HG03066 (cell line): ENCODE measurements around the gene DNAI4.
"Not testable (repeated sequence)": the region's sequence is repeated elsewhere in the genome, so short reads cannot be mapped to it uniquely, and the experiment has no call there.

Experiments
- ATAC-seq: cut with Tn5 transposase; IDR thresholded peaks from one replicate; pipeline ENCODE4 v1.9.1; 2021; ENCODE audit warnings: low read depth; ENCODE audit not compliant: unreplicated experiment

Gene DNAI4

GRCh38 chr1:66840929-66841328 is 83.7 kb downstream of the DNAI4 start:
- ATAC-seq = no peak

GRCh38 chr1:66834926-66835325 is 89.7 kb downstream of the DNAI4 start:
- no peak for ATAC-seq

- ATAC-seq = no peak
These were observed 91.5 kb downstream of the DNAI4 start for GRCh38 chr1:66833112-66833511.

- no peak for ATAC-seq
These were observed 93.0 kb downstream of the DNAI4 start for GRCh38 chr1:66831529-66832239.

- ATAC-seq = no peak
These were observed 99.9 kb downstream of the DNAI4 start for GRCh38 chr1:66824771-66825170.

GRCh38 chr1:66809736-66810326 is 114.8 kb downstream of the DNAI4 start:
- no peak for ATAC-seq

- no peak for ATAC-seq
These were observed 115.4 kb downstream of the DNAI4 start for GRCh38 chr1:66809245-66809644.

- not testable (repeated sequence) for ATAC-seq
These were observed 128.8 kb downstream of the DNAI4 start for GRCh38 chr1:66795839-66796238.

- ATAC-seq = no peak
These were observed 132.7 kb downstream of the DNAI4 start for GRCh38 chr1:66791621-66792610.

GRCh38 chr1:66788231-66788939 is 136.3 kb downstream of the DNAI4 start:
- peak; percentile 73 for ATAC-seq

GRCh38 chr1:66787641-66788040 is 137.0 kb downstream of the DNAI4 start:
- ATAC-seq = peak; percentile 39

- not testable (repeated sequence) for ATAC-seq
These were observed 138.9 kb downstream of the DNAI4 start for GRCh38 chr1:66785800-66786199.

- ATAC-seq = no peak
These were observed 145.1 kb downstream of the DNAI4 start for GRCh38 chr1:66779475-66780078.

GRCh38 chr1:66778969-66779368 is 145.7 kb downstream of the DNAI4 start:
- no peak for ATAC-seq

GRCh38 chr1:66778266-66778665 is 146.4 kb downstream of the DNAI4 start:
- ATAC-seq = no peak

GRCh38 chr1:66777831-66778230 is 146.8 kb downstream of the DNAI4 start:
- ATAC-seq = no peak

- ATAC-seq = no peak
These were observed 149.0 kb downstream of the DNAI4 start for GRCh38 chr1:66775646-66776045.

GRCh38 chr1:66774438-66774837 is 150.2 kb downstream of the DNAI4 start:
- no peak for ATAC-seq

GRCh38 chr1:66773227-66773626 is 151.4 kb downstream of the DNAI4 start:
- ATAC-seq = no peak

GRCh38 chr1:66770694-66771093 is 154.0 kb downstream of the DNAI4 start:
- no peak for ATAC-seq
